ENCODE results near the gene TCP11L1. TPM values are rescaled to one million over a fixed set of nuclear protein-coding genes. Genes with fewer than 3 reads are reported as not detected.

Gene TCP11L1
- total RNA-seq, 1 experiment from 2014 or later: 44.5 TPM

- Histone ChIP-seq H3K27me3 (replicated peaks; ENCODE audit: insufficient read depth, low read depth, low read length, poor library complexity) (no peaks in the 10 kb centered on the region), H3K27ac (ENCODE audit: low read depth, low read length, poor library complexity, severe bottlenecking) (no peak overlapping the region), H3K36me3 (ENCODE audit: insufficient read depth, low read length, poor library complexity, severe bottlenecking) (no peaks in the 10 kb centered on the region), H3K4me3 (ENCODE audit: low read depth, low read length, poor library complexity, severe bottlenecking) (no peak overlapping the region), H3K9me3 (ENCODE audit: low read depth, low read length, poor library complexity, severe bottlenecking) (no peaks in the 10 kb centered on the region), H3K4me1 (ENCODE audit: insufficient read depth, low read length, poor library complexity, severe bottlenecking) (peaks cover 3% of the 10 kb centered on the region)
- intact Hi-C loops (cut with micrococcal nuclease; ENCODE audit: unreplicated experiment): no loop called here
- TF ChIP-seq EZH2 (IDR thresholded peaks at IDR 0.05; ENCODE audit: borderline replicate concordance, low read depth, low read length, poor library complexity, severe bottlenecking) (no peak), CTCF (conservative IDR thresholded peaks at IDR 0.05; ENCODE audit: low read depth, low read length) (no peak)
- POLR2A ChIA-PET (ENCODE audit: low non-redundant PET): interaction anchor here (0.6 kb wide), 1 partner anchor 154 kb away, joined by 3 read pairs; no protein-coding TSS in a partner anchor
- CTCF ChIA-PET: no interaction called here
- BruUV-seq (replicated peaks): no TSS peak
- DNase-seq (ENCODE audit: low spot score): no peak
Measured at GRCh38 chr11:33035011-33035410, 4.4 kb upstream of the TCP11L1 start.

GRCh38 chr11:33040033-33040861 is 875 bp downstream of the TCP11L1 start:
- Histone ChIP-seq H3K9me3 (ENCODE audit: low read depth, low read length, poor library complexity, severe bottlenecking) (no peaks in the 10 kb centered on the region), H3K4me3 (ENCODE audit: low read depth, low read length, poor library complexity, severe bottlenecking) (peak overlapping the region; percentile 63), H3K36me3 (ENCODE audit: insufficient read depth, low read length, poor library complexity, severe bottlenecking) (peaks cover 11% of the 10 kb centered on the region), H3K27ac (ENCODE audit: low read depth, low read length, poor library complexity, severe bottlenecking) (peak overlapping the region; percentile 94), H3K27me3 (replicated peaks; ENCODE audit: insufficient read depth, low read depth, low read length, poor library complexity) (no peaks in the 10 kb centered on the region), H3K4me1 (ENCODE audit: insufficient read depth, low read length, poor library complexity, severe bottlenecking) (peaks cover 32% of the 10 kb centered on the region)
- peak; percentile 77 for DNase-seq (ENCODE audit: low spot score)
- POLR2A ChIA-PET (ENCODE audit: low non-redundant PET): interaction anchor here (0.5 kb wide), 1 partner anchor 106 kb away, joined by 3 read pairs; no protein-coding TSS in a partner anchor
- CTCF ChIA-PET: interaction anchor here (0.6 to 2.3 kb wide), 3 partner anchors 25 to 119 kb away, joined by 3 to 9 read pairs (median 6); no protein-coding TSS in a partner anchor
- TF ChIP-seq EZH2 (IDR thresholded peaks at IDR 0.05; ENCODE audit: borderline replicate concordance, low read depth, low read length, poor library complexity, severe bottlenecking) (no peak), CTCF (conservative IDR thresholded peaks at IDR 0.05; ENCODE audit: low read depth, low read length) (no peak)
- no TSS peak for BruUV-seq (replicated peaks)
- intact Hi-C loops (cut with micrococcal nuclease; ENCODE audit: unreplicated experiment): loop anchor here (2.0 to 5.0 kb wide), 2 partner anchors 15 to 148 kb away; partner anchors contain the start of gene QSER1

- peak; percentile 99 for DNase-seq (ENCODE audit: low spot score)
- Histone ChIP-seq H3K9me3 (ENCODE audit: low read depth, low read length, poor library complexity, severe bottlenecking) (no peaks in the 10 kb centered on the region), H3K4me3 (ENCODE audit: low read depth, low read length, poor library complexity, severe bottlenecking) (peak overlapping the region; percentile 63), H3K27me3 (replicated peaks; ENCODE audit: insufficient read depth, low read depth, low read length, poor library complexity) (no peaks in the 10 kb centered on the region), H3K4me1 (ENCODE audit: insufficient read depth, low read length, poor library complexity, severe bottlenecking) (peaks cover 34% of the 10 kb centered on the region), H3K27ac (ENCODE audit: low read depth, low read length, poor library complexity, severe bottlenecking) (peak overlapping the region; percentile 94), H3K36me3 (ENCODE audit: insufficient read depth, low read length, poor library complexity, severe bottlenecking) (peaks cover 15% of the 10 kb centered on the region)
- TF ChIP-seq CTCF (conservative IDR thresholded peaks at IDR 0.05; ENCODE audit: low read depth, low read length) (no peak), EZH2 (IDR thresholded peaks at IDR 0.05; ENCODE audit: borderline replicate concordance, low read depth, low read length, poor library complexity, severe bottlenecking) (no peak)
- TSS peak; percentile 43 for BruUV-seq (replicated peaks)
- intact Hi-C loops (cut with micrococcal nuclease; ENCODE audit: unreplicated experiment): loop anchor here (1.0 to 5.0 kb wide), 3 partner anchors 14 to 149 kb away; partner anchors contain the start of gene QSER1
- ChIA-PET CTCF (interaction anchor here (1.3 to 2.3 kb wide), 2 partner anchors 14 to 25 kb away, joined by 3 to 9 read pairs; no protein-coding TSS in a partner anchor), POLR2A (ENCODE audit: low non-redundant PET) (interaction anchor here (0.5 kb wide), 1 partner anchor 105 kb away, joined by 3 read pairs; no protein-coding TSS in a partner anchor)
Measured at GRCh38 chr11:33040862-33041453, 1.6 kb downstream of the TCP11L1 start.
